ENCODE data around the gene PPP3CA.
"Not testable (repeated sequence)": the region's sequence is repeated elsewhere in the genome, so short reads cannot be mapped to it uniquely, and the experiment has no call there.

Gene PPP3CA

DNA sequence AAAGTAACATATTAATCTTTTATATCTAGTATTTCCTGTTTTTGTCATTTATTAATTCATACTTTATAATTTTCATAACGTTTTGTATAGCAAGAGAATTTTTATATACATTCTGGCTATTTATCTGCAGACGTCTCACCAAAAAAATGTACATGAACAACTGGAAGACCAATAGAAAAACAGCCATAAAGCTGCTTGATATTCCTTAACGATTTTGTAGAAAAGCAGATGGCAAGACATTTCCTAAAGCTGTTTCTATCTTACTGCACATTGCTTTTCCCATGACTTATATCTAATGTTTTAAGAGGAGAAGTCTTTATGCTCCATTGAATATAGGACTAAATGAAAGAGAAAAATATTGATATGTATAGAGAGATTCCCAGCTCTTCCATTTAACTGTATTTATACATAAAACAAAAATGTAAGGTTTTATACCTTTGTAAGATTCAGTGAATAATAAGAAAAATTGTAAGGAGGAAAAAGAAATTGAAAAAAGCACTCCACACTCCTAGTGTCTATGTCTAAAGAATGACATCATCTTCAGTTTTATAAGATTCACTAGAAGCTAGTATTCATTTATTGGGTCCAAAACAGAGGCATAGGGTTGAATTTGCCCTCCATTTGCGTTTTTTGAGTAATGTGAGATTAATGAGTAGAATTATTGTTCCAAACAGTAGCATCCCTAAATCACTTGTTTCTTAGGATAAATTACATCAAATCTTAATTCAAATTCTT, 248.5 kb downstream of the PPP3CA start:
- no peak for DNase-seq (ENCODE audit: low read depth)

DNA sequence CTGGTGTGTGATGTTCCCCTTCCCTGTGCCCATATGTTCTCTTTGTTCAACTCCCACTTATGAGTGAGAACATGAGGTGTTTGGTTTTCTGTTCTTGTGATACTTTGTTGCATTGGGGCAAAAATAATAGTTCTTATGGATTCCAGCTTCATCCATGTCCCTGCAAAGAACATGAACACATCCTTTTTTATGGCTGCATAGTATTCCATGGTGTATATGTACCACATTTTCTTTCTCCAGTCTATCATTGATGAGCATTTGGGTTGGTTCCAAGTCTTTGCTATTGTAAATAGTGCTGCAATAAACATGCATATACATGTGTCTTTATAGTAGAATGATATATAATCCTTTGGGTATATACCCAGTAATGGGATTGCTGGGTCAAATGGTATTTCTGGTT, 254.7 kb downstream of the PPP3CA start:
- DNase-seq (ENCODE audit: low read depth), result not testable (repeated sequence)

GRCh38 chr4:101089168-101089567, 258.2 kb downstream of the PPP3CA start:
- DNase-seq (ENCODE audit: low read depth), result no peak

DNA sequence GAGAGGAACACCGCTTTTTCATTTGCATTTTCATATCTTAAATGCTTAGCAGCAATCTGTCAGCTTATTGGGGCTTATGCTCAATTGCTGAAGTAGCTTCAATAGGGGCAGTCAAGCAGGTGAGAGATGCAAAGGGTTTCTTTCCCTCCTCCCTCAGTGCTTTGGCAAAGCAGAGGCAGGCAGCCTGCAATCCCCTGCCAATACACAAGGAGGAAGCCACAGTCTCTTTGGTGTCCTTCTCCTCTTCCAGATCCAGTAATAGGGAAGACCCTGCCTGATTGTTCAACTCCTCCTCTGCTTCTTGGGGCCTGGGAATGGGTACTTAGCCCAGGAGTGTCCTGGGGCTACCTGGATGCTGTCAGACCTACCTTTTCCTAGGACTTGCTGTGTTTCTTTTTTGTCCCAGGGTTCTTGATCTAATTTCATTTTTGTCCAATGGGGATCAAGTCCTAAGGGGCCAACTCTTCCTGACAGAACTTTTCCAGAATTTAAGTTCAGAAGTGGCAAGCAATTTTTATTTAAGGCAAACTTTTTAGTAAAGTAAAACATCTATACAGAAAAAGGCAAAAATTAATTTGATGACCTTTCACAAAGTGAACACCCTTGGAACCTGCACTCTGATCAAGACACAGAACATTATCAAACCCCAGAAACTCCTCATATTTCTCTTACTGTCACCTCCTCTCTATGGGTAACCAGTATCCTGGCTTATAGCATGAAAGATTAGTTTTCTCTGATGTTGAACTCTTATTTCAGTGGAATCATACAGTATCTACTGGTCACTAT, 260.3 kb downstream of the PPP3CA start:
- DNase-seq (ENCODE audit: low read depth), result no peak

GRCh38 chr4:101083131-101083530, 264.2 kb downstream of the PPP3CA start:
- no peak for DNase-seq (ENCODE audit: low read depth)

GRCh38 chr4:101081695-101082369, 265.5 kb downstream of the PPP3CA start:
- no peak for DNase-seq (ENCODE audit: low read depth)

DNA sequence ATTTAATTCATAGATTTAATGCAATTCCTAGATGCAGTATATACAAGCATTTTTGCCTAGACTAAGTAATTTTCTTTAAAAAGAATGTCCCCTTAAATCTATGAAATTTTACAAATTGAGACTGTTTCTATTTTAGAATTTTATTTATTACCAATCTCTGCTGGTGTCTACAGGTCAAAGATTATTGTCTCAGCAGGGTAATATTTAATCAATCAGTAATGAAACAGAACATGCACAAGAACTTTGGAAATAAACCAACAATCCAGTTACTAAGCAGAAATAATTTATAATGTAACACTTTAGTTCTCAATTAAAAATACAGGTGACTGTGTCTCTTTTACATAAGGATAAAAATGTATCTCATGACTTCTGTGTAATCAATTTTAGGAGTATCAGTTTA, 266.2 kb downstream of the PPP3CA start:
- DNase-seq (ENCODE audit: low read depth), result no peak

- no peak for DNase-seq (ENCODE audit: low read depth)
Observed at GRCh38 chr4:101078950-101079349, 268.4 kb downstream of the PPP3CA start.

DNA sequence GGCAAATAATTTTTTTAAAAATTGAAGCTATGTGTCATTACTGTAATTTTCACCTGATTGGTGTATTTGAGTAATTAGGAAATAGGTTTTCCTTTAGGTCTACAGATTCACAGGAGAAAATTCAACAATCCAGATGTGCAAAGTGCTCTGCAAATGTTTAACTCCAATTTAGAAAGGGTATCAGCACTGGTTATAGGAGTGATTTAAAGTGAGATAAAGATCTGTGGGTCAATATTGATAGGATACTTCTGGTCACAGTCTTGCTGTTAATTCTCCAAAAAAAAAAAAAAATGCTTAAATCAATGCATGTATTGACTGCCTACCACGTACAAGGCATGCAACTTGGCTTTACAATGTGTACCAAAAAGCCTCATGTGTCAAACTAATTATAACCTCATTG, 271.3 kb downstream of the PPP3CA start:
- DNase-seq (ENCODE audit: low read depth), result no peak

- DNase-seq (ENCODE audit: low read depth), result no peak
Observed at GRCh38 chr4:101075536-101075935, 271.8 kb downstream of the PPP3CA start.

DNA sequence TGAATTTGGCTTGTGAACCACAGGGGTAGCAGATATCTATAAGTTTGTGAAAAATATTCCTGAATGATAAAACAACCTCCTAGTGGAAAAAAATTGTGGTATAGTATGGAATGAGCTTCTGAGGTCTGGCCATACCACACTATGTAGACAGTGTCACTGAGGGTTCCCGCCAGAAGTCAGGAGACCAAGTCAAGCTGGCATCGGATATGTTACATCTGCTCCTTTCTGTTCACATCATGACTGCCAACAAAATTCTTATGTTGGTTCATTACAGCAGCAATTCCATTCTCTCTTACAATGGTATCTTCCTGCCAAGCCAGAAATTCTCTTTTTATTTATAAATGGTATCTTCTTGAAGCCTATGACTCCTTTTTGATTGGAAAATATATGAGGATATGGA, 273.0 kb downstream of the PPP3CA start:
- DNase-seq (ENCODE audit: low read depth), result no peak

- DNase-seq (ENCODE audit: low read depth), result no peak
Observed at GRCh38 chr4:101071241-101071640, 276.1 kb downstream of the PPP3CA start.

DNA sequence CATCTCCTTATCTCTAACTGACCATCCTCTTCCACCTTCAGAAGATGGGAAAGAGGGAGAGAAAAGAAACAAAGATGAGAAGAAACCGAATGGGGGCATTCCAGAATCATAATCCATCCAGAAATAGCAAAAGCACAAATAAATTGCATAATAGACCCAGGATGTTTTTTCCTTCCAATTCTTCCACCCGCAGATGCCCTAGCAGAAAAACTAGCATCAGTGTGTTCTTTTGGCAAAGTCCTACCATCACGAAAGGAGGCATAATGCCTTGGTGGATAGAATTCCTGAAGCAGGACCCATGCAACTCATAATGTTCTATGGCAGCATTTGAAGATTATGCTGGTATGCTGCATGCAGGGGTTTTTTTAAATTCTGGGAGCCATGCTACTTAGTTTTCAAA, 279.2 kb downstream of the PPP3CA start:
- DNase-seq (ENCODE audit: low read depth), result no peak

DNA sequence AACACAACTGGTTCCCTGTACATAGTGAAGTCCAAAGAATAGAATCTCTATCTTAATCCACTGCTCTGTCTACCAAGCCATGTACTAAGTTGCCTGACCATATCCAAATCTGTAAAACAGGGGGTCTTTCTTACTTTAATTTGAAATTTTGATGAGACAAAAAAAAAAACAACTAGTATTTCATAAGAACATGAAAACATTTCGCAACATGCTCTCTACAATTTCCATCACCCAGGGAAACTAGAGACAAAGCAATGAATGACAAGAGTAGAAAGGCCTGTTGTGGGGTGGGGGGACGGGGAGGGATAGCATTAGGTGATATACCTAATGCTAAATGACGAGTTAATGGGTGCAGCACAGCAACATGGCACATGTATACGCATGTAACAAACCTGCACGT, 279.9 kb downstream of the PPP3CA start:
- no peak for DNase-seq (ENCODE audit: low read depth)

DNA sequence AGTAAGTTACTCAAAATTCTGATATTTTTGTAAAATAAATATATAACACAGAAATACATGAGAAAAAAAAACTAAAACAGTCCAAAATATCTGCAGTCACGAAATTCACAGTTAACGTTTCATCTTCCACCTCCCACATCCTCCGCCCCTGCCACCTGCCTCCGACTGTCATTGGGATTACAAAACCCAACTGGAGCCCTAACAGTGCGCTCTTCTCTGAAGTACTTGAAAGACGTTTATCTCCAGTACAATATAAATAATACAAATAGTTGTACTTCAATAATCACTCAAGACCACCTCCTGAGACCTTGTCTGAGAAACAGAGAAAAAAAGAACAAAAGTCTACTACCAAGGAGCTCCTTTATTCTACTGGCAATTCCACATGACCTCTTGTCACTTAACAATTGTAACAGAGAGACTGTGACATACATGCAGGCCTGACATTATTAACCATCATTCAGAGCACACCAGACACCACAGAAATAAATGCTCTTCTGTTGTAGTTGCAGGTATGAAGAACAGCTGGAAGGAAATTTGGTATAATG, 280.6 kb downstream of the PPP3CA start:
- DNase-seq (ENCODE audit: low read depth), result no peak

- DNase-seq (ENCODE audit: low read depth), result no peak
Observed at GRCh38 chr4:101065935-101066485, 281.3 kb downstream of the PPP3CA start.

DNA sequence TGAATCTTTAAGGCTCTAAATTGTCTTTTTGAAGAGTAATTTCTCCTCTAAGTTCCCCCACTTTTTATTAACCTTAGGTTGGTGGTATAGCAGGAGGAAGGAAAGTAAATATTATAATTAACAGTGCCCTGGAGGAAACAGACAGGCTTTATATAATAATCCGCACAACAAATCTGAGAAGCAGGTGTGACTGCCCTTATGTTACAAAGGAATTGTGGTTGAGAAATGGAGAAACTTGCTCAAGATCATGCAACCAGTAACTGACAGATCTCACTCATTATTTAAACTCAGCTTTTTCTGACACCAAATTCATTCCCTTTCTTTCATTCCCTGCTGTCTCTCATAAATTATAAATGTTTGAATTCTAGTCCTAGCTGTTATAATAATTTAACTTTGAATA, 282.0 kb downstream of the PPP3CA start:
- DNase-seq (ENCODE audit: low read depth), result no peak

DNA sequence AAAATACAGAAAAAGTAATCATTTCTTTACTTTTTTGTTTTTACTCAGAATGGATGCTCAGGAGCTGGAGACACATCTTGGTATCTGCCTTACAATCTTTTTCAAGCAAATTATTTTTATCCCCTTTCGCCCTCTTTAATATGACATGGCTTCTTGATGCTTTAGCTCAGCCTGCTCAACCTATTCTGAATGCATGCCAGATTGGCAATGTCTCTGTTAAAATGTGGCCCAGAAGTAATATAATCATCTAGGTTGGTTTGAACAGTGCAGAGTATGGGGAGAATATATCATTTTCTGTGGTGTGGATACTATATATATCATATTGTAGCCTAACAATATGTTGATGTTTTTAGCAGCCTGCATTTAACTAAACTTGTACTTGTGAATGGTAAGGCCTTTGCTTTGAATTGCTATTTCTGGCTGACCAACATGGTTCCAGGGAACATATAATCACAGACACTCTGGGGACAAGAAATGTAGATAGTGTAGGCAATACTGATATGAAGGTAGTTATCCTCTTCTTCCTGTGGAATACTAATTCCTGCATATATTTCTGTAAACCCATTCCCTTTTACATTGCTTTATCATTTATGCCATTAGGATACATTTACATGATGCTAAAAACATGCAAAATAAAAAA, 282.7 kb downstream of the PPP3CA start:
- no peak for DNase-seq (ENCODE audit: low read depth)

- no peak for DNase-seq (ENCODE audit: low read depth)
Observed at GRCh38 chr4:101055392-101055791, 291.9 kb downstream of the PPP3CA start.

DNA sequence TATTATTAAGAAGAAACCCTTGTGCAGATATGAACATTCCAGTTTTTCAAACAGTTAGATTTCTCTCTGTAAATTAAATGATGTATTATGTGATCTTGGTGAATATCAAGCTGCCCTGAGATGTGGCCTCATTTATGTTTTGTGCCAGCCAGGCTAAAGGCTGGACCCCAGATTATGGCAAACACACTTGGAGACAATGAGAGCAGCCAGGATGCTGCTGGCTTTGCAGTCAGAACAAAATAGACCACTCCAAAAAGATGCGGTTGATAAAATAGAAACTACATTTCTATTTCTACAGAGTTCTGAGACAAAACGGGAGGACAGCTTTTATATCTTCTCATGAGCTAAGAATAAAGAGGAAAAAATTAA, 296.5 kb downstream of the PPP3CA start:
- DNase-seq (ENCODE audit: low read depth), result no peak

DNA sequence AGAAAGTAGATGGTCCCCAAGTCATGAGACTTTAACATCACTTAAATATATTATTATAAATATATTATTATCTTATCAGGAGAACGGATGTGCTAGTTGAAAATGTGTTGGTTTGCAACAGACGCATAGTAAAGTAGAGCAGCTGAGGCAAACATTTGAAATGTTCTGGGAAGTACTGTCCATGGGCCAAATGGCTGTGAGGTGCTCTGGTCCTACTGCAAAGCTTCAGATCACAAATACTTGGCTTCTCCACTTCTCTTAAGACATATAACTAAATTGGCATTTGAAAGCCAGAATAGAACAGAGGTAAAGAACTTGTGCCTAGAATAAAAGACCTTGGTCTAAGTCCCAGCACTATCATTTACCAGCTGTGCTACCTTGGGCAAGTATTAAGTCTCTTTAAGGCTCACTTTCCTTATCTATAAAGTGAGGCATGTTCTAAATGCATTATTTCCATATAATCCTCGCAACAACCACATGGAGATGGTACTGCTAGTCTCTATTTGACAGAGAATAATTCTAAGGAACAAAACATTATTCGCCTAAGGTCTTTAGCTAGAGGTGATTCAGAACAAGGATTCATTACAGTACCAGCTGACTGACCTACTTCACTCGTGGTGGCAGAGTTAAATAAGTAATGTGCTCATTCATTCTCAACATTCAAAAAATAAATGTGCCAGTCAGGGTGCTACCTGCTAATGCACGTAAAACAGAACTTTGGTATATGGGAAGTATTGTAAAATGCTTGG, 297.1 kb downstream of the PPP3CA start:
- DNase-seq (ENCODE audit: low read depth), result no peak
